Smooth muscle cell of the brain vasculature (primary cell): ENCODE data around the gene SLC12A1.
"Not testable (repeated sequence)": the region's sequence is repeated elsewhere in the genome, so short reads cannot be mapped to it uniquely, and the experiment has no call there.

Source experiments
- DNase-seq: peaks from one replicate; pipeline ENCODE4 v3.0.0-alpha.2; 2012; ENCODE audit warnings: low read depth, low spot score

SLC12A1 gene

DNA sequence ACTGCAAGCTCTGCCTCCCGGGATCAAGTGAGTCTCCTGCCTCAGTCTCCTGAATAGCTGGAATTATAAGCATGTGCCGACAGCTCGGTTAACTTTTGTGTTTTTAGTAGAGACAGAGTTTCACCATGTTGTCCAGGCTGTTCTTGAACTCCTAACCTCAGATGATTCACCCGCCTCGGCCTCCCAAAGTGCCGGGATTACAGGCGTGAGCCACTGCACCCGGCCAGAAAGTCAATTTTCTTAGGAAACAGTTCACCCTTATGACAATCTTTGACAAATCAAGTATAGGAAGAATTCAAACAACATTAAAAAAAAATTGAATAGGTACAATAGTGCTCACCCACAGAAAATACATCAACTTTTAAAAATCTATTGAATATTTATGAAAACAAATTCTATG, 101.5 kb downstream of the SLC12A1 start:
- no peak for DNase-seq

DNA sequence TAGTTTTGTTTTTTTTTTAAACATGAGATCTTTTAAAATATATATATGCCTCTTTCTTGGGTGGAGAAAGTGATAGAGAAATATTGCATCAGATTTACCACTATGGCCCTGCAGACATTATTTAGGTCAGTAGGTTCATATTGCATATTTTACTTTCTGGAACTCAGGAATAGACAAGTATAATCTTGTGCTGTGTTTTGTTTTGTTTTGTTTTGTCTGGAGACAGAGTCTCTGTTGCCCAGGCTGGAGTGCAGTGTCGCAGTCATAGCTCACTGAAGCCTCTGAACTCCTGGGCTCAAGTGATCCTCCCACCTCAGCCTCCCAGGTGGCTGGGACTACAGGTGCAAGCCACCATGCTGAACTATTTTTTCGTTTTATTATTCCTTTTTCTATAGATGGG, 103.6 kb downstream of the SLC12A1 start:
- DNase-seq: no peak

DNA sequence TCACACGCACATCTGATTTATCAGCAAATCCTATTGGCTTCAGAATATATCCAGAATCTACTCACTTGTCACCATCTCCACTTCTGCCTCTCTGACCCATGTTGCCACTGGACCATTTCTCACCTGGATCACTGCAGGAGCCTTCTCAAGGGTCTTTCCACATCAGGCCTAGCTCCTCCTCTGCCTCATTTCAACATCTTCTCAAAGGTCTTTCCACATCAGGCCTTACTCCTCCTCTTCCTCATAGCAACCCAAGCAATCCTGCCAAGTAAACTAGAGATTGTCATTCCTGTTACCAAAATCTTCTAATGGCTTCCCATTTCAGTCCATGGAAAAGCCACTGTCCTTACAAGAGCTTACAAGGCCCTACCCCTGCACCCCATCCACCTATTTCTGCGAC, 107.1 kb downstream of the SLC12A1 start:
- no peak for DNase-seq

DNA sequence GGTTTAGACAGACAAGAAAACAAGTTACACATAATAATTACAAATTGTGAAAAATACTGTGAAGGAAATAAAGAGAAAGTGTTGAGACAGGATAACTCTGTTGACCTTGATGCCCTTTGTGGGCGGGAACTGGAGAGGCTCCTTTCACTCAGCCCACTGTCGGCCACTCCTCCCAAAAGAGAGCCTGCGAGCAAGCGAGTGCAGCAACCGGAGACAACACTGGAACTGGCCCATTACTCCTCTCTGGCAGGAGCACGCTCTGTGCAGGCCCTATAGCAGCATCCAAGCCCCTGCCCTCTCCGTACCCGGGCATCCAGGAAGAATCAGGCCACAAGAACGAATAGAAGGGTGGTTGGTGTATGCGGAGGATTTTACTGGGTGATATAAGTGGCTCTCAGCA, 108.9 kb downstream of the SLC12A1 start:
- DNase-seq: no peak

DNA sequence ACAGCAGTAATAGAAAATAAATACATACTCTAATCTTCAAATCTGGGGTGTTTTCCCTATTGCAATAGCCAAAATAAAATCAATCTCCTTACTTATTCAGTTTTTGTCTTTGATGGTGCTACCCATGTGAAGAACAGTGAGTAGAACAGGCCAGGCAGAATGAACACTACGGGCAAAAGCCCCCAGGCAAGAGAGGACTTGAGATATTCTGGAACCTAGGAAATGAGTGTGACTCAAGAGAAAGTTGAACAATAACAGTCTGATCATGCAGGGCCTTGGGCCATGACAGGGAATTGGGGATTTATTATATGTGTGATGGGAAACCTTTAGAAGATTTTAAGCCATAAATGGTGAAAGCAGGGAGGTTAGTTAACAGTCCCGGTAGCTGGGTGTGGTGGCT, 111.1 kb downstream of the SLC12A1 start:
- DNase-seq: no peak

DNA sequence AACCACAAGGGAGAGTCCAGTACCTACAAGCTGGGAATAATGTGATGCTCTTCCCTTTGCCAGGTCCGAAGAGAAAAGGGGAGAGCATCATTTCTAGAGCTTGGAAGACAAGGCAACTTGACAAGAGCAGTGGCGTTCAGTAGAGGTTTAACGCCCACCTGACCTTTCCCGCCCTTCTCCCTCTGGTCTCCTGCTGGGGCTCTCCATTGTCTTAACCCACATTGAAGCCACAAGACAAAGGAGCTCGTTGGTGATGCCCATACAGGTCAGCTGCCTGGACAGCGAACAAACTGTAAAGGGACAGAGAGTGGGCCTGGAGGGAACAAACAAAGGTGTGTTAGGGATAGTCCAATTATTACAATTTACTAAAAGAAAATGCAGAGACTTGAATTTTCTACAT, 112.0 kb downstream of the SLC12A1 start:
- no peak for DNase-seq

DNA sequence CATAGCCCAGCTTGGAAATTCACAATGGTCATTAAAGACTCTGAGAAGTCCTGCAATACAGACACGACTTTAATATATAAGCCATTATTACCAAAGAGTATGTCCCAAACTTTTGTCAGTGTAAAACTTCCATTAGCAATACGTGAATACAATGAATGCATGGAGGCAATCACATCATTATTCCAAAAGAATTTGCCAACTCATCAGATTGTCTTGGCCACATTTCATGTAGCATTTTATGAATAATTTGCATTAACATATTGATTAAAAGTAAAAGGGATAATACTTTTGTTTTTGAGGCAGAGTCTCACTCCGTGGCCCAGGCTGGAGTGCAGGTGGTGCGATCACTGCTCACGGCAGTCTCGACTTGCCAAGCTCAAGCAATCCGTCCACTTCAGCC, 117.2 kb downstream of the SLC12A1 start:
- no peak for DNase-seq

DNA sequence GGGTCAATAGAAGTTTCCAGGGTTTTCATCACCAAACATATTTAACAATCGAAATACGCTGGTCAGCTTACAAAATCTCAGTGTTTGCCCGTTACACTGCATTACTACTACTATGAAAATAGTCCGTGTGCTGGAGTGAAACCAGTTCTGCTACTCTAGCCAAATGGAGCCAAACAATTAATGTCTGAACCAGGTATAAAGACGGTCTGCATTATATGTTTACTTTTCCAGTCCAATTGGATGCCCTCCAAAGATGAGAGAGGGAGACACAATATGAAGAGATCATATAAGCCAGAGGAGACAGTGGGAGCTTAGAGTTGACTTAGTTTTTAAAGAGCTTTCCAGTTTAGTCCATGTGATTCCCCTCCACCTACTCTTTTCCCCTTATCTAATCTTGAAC, 118.8 kb downstream of the SLC12A1 start:
- no peak for DNase-seq

DNA sequence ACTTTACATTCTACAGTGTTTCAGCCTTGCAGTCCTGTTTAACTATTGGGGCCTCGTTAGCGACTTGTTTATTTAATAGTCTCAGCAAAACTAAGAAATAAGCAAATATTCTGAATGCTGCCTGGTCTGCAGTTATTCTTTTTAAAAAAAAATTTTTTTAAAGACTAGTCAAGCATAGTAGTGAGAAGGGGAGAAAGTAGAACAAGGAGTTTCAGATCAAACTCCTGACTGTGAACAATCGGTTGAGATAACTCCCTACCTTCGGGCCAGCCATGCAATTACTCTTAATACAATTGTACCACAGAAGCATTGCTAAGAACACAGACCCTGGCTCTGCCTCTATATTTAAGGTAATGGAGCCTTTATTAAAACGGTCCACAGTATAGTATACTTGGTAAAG, 119.3 kb downstream of the SLC12A1 start:
- DNase-seq: no peak

DNA sequence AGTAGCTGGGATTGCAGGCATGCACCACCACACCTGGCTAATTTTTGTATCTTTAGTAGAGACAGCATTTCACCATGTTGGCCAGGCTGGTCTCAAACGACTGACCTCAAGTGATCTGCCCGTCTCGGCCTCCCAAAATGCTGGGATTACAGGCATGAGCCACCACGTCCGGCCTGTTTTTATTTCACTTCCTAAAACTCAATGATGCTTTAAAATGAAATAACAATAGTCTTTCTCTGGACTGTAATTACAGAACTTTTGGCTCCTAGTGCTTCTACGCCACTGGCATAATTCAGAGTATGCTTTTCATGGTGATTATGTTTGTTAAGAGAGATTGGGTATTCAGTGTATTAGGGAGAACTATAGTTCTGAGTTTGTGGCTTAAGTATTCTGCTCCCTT, 120.1 kb downstream of the SLC12A1 start:
- DNase-seq: not testable (repeated sequence)

DNA sequence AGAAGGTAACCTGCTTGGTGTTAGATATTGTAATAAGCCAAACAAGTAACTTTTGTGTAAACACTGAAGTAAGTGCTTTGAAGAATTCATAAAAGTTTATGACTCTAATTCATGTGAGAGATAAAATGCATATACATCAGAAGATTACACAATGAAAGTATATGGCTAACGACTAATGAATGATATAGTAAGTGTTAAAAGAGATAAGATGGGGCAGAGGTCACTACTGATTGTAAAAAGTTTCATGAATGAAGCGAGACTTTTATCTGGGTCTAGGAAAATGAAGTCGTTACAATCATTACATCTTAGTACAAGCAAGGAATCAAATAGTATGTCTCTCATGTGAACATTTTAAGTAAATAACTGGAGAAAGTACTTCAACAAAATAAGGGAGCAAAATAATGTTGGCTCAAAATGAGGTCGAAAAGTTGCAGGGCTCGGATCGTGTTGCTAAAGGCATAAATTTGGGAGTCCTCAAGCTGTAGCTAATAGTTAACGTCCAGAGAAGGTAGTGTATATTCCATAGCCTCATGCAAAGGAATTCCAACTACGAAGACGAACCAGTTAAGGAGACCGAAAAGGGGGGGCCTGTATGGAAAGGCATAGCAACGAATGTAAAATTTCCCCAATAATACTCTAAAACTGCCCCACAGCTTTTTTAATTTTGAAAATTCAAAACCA, 124.1 kb downstream of the SLC12A1 start:
- no peak for DNase-seq

DNA sequence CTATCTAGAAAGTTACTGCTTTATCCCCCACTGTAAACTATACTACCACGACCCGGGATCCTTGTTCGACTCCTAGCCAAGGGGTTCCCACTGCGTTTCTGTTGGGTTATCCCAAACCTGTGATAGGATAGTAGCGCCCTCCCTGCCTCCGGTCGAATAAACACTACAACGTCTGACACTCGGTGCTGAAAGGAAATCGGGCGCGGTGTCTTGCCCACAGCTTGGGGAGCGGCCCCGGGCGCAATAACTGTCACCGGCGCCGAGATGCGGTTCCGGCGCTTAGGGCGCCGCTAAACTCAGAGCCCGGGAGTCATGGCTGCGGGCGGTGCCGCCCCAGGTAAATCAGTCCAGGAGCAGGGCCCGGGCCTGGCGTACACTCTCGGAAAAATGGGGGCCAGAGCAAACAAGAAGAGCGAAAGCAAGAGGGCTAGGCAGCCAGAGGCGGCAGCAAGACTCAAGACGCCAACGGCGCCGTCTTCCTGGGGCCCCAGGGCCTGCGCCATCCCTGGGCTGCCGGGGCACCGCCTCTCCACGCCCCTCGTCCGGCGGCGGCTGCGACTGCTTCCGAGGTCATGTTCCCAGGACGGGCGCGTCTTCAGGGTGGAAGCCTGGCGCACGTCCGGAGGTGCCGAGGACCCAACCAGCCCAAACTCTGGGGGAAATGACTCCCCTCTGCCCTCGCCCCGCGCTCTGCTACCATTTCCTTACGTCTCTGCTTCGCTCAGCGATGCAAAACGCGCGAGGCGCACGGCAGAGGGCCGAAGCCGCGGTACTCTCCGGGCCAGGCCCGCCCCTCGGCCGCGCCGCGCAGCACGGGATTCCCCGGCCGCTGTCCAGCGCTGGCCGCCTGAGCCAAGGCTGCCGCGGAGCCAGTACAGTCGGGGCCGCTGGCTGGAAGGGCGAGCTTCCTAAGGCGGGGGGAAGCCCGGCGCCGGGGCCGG, 125.0 kb downstream of the SLC12A1 start, which contains the start of gene DUT:
Gene DUT, plus strand, starts transcription at position 575 of the 941 bp plus-strand sequence. Its CDS starts 87 bp downstream, at position 662.
- no peak for DNase-seq

DNA sequence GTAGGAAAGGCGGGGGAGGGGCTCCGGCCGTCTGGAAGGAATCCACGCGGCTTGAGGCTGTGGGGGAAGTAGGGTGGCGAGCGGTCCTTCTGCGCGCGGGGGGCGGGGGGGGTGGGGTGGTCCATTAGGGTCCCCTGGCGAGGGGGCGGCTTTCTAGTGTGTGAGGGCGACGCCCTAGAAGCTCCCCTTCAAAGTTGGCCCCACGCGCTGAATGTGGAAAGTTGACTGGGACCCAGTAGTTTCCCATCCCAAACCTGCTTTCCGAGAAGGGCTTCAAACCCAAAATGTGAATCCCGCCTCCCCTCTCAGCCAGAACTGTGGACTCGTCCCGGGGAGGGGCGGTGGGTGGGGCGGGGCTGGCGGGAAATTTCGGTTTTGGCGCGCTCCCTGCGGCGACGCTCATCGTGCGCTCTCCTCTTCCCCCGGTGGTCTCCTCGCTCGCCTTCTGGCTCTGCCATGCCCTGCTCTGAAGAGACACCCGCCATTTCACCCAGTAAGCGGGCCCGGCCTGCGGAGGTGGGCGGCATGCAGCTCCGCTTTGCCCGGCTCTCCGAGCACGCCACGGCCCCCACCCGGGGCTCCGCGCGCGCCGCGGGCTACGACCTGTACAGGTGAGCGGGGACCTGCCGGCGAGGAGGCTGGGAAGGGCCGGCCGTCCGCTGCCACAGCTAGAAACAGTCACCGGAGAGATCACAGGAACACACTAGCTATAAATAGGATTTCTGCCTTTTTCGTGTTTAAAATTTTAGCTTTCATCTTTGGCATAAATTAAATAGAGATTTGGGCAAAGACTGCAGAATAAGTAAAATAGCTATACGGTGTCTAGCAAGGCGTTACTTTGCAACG, 125.9 kb downstream of the SLC12A1 start:
- no peak for DNase-seq

DNA sequence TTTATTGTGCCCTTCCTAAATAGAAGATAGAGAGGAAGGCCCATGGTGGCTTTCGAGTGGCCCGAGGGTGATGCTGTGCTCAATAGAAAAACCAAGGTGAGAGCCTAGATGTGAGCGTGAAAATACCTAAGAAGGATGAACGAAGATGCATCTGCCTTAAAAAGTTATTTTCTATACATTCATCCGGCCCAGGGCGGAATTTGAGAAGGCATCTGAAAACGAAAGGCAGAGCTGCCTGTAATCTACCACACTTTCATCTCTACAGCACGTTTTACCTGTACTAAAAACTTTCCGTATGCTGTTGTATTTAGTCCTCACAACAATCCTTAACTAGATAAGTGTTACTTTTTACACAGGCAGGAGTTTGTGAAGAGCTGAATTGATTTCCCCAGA, 126.5 kb downstream of the SLC12A1 start:
- DNase-seq: no peak

DNA sequence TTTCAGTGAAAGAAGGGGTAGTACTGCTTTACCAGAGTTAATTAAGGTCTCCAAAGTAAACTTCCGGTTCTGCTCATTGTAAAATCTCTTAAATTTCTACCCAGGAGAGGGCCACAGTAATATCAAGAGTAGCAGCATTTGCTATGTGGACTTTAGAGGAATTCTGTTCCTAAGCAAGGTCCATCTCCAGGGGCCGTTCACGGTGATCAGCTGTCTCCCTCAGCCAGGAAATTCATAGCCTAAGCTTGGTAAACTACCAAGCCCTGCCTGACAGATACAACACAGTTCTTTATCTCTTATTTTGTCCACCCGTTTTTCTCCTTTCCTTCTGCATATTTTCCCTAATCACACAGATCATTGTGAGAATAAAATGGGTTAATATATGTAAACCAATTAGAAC, 127.4 kb downstream of the SLC12A1 start:
- DNase-seq: no peak

DNA sequence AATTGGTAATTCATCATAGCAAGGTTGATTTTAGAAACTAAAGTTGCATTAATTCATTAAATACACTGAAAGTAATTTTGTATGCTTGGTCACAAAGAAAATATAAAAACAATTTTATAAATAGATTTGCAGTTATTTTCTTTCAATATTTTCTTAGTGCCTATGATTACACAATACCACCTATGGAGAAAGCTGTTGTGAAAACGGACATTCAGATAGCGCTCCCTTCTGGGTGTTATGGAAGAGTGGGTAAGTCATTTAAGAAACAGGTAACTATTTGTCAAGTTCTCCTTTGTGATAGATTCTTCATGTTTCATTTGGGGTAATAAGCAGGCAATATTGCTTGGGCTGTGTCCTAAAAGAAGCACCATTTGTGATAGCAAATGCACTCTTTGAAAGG, 128.2 kb downstream of the SLC12A1 start:
- DNase-seq: no peak

DNA sequence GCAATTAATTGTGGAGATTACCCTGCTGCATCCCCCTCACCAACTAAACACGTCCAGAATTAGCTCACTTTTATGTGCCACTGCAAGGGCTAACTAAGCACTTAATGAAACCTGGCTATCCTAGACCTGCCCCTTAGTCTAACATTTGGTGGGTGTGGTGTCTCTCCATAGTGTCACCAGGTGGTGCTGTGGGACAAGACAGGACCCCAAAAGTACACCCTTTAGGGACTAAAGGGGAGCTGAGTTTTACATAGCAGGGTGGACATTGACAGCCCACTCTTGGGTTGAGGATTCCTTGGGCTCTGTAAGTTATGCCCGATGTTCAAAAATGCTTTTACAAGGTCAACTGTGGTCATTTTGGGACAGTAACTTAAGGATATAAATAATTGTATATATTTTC, 130.8 kb downstream of the SLC12A1 start:
- no peak for DNase-seq

DNA sequence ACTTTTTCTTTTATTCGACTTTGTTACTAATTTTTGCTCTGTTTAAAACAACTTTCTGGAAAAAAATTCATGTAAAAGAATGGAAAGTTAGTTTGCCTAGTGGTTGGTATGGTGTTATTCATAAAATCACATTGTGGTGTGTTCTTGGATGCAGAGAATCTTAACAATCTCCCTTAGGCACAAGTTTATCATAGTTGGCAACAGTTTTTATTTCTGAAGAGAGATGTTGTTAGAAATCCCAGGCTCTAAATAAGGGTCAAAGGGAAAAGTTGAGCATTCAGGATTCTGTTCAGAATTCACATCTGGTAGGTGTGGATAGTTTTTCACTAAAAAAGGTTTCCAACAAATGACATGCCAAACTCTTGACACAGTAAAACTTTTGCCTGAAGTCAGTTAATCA, 131.5 kb downstream of the SLC12A1 start:
- DNase-seq: no peak

DNA sequence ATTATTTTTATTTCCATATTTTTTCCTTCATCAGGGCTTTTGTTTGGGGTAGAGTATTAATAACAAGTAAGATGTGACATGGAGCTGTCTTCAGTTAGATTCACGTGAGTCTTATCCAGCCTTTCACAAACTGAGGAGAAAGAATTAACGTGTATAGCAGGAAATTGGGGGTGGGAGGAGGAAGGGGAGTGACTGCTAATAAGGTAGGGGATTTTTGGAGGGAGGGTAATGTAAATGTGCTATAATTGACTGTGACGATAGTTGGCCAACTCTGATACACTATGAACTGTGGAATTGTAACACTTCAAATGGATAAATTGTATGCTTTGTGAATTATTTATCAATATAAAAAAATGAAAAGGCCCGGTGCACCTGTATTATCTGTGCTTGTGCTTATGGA, 134.0 kb downstream of the SLC12A1 start:
- no peak for DNase-seq

DNA sequence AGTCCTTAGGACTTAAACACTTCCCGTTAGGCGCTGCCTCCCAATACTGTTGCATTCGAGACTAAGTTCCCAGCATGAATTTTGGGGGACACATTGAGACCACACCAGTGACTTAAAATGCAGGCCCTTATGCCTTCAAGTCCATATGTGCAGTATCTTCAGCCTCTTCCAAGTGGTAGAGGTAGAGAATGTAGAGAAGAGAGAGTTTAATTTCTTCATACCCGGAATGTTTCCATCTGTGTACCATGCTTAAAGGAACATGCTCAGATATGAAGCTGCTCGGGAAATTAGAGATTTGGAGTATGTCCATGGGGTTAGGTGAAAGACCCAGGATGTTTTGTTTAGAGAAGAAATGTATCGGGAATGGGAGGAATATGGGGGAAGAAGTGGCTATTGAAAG, 137.8 kb downstream of the SLC12A1 start:
- no peak for DNase-seq

DNA sequence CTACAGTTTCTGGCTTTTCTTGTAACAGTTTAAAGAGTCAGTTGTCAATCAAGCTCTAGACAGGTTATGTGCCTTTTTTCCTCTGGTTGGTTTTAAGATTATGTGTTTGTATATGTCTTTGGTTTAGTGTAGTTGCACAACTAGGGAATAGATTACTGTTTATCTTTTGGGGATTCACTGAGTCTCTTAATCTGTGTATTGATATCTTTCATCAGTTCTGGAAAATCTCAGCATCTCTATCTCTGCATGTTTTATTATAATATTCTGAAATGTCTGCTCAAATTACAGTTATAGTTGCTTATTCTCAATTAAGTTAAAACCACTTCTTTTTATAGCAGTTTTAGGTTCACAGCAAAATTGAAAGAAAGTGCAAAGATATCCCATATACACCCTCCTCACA, 139.4 kb downstream of the SLC12A1 start:
- no peak for DNase-seq

DNA sequence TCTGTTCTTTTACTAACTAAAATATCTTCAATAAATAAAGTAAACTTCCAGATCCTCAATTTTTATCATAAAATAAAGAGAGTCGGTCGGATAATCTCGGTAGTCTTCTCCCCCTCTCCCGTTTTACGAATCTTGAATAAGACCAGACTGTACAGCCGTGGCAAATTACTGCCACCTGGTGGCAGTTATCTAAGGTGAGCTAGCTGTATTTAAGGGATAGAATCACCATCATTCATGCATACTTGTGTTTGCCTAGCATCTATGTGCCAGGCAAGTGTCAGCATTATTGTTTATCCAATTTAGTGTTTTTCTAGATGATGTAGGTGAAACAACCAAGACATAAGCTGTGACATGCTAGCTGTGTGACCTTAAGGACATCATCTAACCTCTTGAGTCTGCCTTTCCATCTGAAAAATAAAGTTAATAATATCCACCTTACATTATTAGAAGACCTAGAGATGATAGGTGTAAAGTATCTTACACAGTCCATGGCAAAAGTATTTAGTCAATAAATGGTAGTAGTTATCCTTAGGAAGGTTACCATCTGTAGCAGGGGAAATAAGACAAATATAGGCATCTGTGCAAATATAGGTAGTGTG, 146.5 kb downstream of the SLC12A1 start:
- no peak for DNase-seq
